Measurements from ENCODE around the gene TRIM65. TPM values are rescaled to one million over a fixed set of nuclear protein-coding genes. Genes with fewer than 3 reads are reported as not detected.

The TRIM65 gene
- total RNA-seq, 2 experiments from 2014 or later = 54.2 to 60.4 TPM

GRCh38 chr17:75885431-75885830, 11.3 kb downstream of the TRIM65 start:
- intact Hi-C loops (cut with micrococcal nuclease; ENCODE audit: unreplicated experiment) = no loop called here
- H3K27ac ChIP-seq (ENCODE audit: low read depth, low read length, poor library complexity, severe bottlenecking) = no peak overlapping the region
- H3K9me3 ChIP-seq (ENCODE audit: low read length) = no peaks in the 10 kb centered on the region
- H2AFZ ChIP-seq (ENCODE audit: low read length) = no peak overlapping the region
- no peak for TF ChIP-seq EZH2phosphoT487 (IDR thresholded peaks at IDR 0.05; ENCODE audit: borderline replicate concordance, low read depth, low read length)
- TF ChIP-seq CTCF (conservative IDR thresholded peaks at IDR 0.05; ENCODE audit: low read length) = no peak
- no peak overlapping the region for H3K4me3 ChIP-seq (ENCODE audit: low read depth, low read length, poor library complexity, severe bottlenecking)
- no peak for DNase-seq (ENCODE audit: low spot score)
- no TSS peak for BruUV-seq (replicated peaks)
- no peaks in the 10 kb centered on the region for H3K9me2 ChIP-seq (ENCODE audit: insufficient read depth, low read length)
- no peaks in the 10 kb centered on the region for H3K4me1 ChIP-seq (ENCODE audit: insufficient read depth, low read length, poor library complexity, severe bottlenecking)
- H4K20me1 ChIP-seq (ENCODE audit: insufficient read depth, low read length) = no peaks in the 10 kb centered on the region
- no peaks in the 10 kb centered on the region for H3K79me2 ChIP-seq (ENCODE audit: insufficient read depth, low read depth, low read length)
- no peak overlapping the region for H3K4me2 ChIP-seq (ENCODE audit: low read length)
- ChIA-PET POLR2A (interaction anchor here (0.6 to 1.1 kb wide), 2 partner anchors 12 to 19 kb away, joined by 3 read pairs; partner anchors contain the start of gene MRPL38), CTCF (ENCODE audit: unreplicated experiment) (no interaction called here)
- peaks cover 18% of the 10 kb centered on the region for H3K36me3 ChIP-seq (ENCODE audit: insufficient read depth, low read length)

GRCh38 chr17:75881678-75882454, 14.9 kb downstream of the TRIM65 start:
- Histone ChIP-seq H3K4me3 (ENCODE audit: low read depth, low read length, poor library complexity, severe bottlenecking) (no peak overlapping the region), H3K79me2 (ENCODE audit: insufficient read depth, low read depth, low read length) (no peaks in the 10 kb centered on the region), H3K4me1 (ENCODE audit: insufficient read depth, low read length, poor library complexity, severe bottlenecking) (peaks cover 12% of the 10 kb centered on the region), H4K20me1 (ENCODE audit: insufficient read depth, low read length) (no peaks in the 10 kb centered on the region), H3K9me3 (ENCODE audit: low read length) (no peaks in the 10 kb centered on the region), H2AFZ (ENCODE audit: low read length) (no peak overlapping the region), H3K36me3 (ENCODE audit: insufficient read depth, low read length) (no peaks in the 10 kb centered on the region), H3K9me2 (ENCODE audit: insufficient read depth, low read length) (no peaks in the 10 kb centered on the region), H3K4me2 (ENCODE audit: low read length) (no peak overlapping the region), H3K27ac (ENCODE audit: low read depth, low read length, poor library complexity, severe bottlenecking) (no peak overlapping the region)
- BruUV-seq (replicated peaks) = no TSS peak
- intact Hi-C loops (cut with micrococcal nuclease; ENCODE audit: unreplicated experiment) = no loop called here
- CTCF ChIA-PET (ENCODE audit: unreplicated experiment) = no interaction called here
- no peak for TF ChIP-seq EZH2phosphoT487 (IDR thresholded peaks at IDR 0.05; ENCODE audit: borderline replicate concordance, low read depth, low read length)
- TF ChIP-seq CTCF (conservative IDR thresholded peaks at IDR 0.05; ENCODE audit: low read length) = no peak
- DNase-seq (ENCODE audit: low spot score) = no peak
- POLR2A ChIA-PET = interaction anchor here (0.6 to 0.7 kb wide), 3 partner anchors 43 to 84 kb away, joined by 3 to 6 read pairs (median 3); no protein-coding TSS in a partner anchor

GRCh38 chr17:75880266-75880665, 16.5 kb downstream of the TRIM65 start:
- Histone ChIP-seq H4K20me1 (ENCODE audit: insufficient read depth, low read length) (no peaks in the 10 kb centered on the region), H3K9me2 (ENCODE audit: insufficient read depth, low read length) (no peaks in the 10 kb centered on the region), H3K4me1 (ENCODE audit: insufficient read depth, low read length, poor library complexity, severe bottlenecking) (peaks cover 28% of the 10 kb centered on the region), H3K4me3 (ENCODE audit: low read depth, low read length, poor library complexity, severe bottlenecking) (no peak overlapping the region), H3K4me2 (ENCODE audit: low read length) (no peak overlapping the region), H3K36me3 (ENCODE audit: insufficient read depth, low read length) (no peaks in the 10 kb centered on the region), H2AFZ (ENCODE audit: low read length) (no peak overlapping the region), H3K79me2 (ENCODE audit: insufficient read depth, low read depth, low read length) (no peaks in the 10 kb centered on the region), H3K9me3 (ENCODE audit: low read length) (no peaks in the 10 kb centered on the region), H3K27ac (ENCODE audit: low read depth, low read length, poor library complexity, severe bottlenecking) (no peak overlapping the region)
- intact Hi-C loops (cut with micrococcal nuclease; ENCODE audit: unreplicated experiment) = no loop called here
- BruUV-seq (replicated peaks) = no TSS peak
- no peak for DNase-seq (ENCODE audit: low spot score)
- CTCF ChIA-PET (ENCODE audit: unreplicated experiment) = no interaction called here
- POLR2A ChIA-PET = interaction anchor here (0.7 kb wide), 1 partner anchor 124 kb away, joined by 3 read pairs; no protein-coding TSS in a partner anchor
- TF ChIP-seq CTCF (conservative IDR thresholded peaks at IDR 0.05; ENCODE audit: low read length) (no peak), EZH2phosphoT487 (IDR thresholded peaks at IDR 0.05; ENCODE audit: borderline replicate concordance, low read depth, low read length) (no peak)
